DND-41 (cell line): ENCODE results near the gene CPNE9.

Experiments used
- CTCF ChIP-seq: IDR thresholded peaks from 2 replicates; pipeline ENCODE4 v1.5.1; 2012; ENCODE audit warnings: borderline replicate concordance, low read length, moderate library complexity, mild to moderate bottlenecking; ENCODE audit not compliant: poor library complexity, severe bottlenecking; ENCODE audit errors: extremely low read depth
- EZH2 ChIP-seq: IDR thresholded peaks from 3 replicates; pipeline ENCODE4 v1.6.1; 2012; ENCODE audit warnings: borderline replicate concordance, low read depth, mild to moderate bottlenecking, moderate library complexity, low read length, inconsistent platforms; ENCODE audit not compliant: severe bottlenecking

DNA sequence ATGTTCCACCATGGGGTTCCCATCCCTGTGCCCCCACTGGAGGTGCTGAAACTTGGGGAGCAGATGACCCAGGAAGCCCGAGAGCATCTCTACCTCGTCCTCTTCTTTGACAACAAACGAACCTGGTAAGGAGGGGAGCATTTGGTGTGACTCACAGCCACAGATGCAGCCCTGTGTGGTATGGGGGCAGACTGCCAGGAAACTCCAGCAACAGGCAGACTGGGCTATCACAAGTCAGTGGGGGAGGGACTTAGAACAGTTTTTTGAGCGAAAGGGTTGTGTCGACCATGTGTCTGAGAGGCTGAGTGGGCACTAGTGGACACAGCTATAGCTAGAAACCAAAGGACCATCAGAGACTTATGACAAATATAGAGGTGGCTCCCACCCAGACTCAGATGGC, 42.7 kb downstream of the CPNE9 start:
- no peak for TF ChIP-seq CTCF
- TF ChIP-seq EZH2: no peak
